HT1080 (cell line): ENCODE measurements around the gene TNK1. TPM values are rescaled to one million over a fixed set of nuclear protein-coding genes. Genes with fewer than 3 reads are reported as not detected.
A peak's percentile ranks its signal among the peaks of the same experiment; 100 is the strongest.

Source experiments
- DNase-seq: peaks from one replicate; pipeline ENCODE4 v3.0.0-alpha.2; 2015; ENCODE audit warnings: low read depth
- total RNA-seq: library from RNA; depleted of rRNA; stranded (reverse); fragments of >200 nt; shearing (Covaris generic); gene quantifications from 2 replicates; pipeline ENCODE4 v1.2.3, GENCODE V29; 2014; rRNA removed

The TNK1 gene
- total RNA-seq, 1 experiment from 2014 or later: 0.24 TPM

DNA sequence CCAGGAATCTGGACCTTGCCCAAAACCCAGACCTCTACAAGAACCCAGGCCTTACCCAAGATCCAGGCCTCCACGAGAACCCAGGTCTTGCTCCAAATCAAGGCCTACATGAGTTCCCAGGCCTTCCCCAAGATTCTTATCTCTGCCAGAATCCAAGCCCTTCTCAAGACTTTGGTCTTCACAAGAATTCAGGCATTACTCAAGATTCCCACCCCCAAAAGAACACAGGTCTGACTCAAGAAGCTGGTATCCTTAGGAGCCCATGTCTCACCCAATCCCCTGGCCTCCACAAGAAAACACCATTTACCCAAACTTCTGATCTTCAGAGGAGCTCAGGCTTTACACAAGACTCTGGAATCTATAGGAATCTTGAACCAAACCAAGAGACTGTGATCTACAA, 50.3 kb downstream of the TNK1 start:
- no peak for DNase-seq

DNA sequence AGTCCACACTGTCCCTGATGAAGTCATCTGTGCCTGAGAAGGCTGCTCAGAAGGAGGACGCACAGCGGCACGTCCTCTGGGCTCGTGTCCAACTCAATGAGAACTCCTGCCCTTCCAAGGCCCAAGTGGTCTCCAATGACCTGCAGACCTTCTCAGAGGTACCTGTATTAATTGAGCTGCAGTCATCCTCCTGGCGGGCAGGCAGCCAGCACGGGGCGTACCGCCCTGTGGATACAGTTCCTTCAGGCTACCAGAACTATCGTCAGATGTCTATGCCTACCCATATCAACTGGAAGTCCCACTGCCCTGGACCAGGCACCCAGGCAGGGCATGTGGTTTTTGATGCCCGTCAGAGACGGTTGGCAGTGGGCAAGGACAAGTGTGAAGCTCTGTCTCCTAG, 51.4 kb downstream of the TNK1 start:
- DNase-seq: no peak

DNA sequence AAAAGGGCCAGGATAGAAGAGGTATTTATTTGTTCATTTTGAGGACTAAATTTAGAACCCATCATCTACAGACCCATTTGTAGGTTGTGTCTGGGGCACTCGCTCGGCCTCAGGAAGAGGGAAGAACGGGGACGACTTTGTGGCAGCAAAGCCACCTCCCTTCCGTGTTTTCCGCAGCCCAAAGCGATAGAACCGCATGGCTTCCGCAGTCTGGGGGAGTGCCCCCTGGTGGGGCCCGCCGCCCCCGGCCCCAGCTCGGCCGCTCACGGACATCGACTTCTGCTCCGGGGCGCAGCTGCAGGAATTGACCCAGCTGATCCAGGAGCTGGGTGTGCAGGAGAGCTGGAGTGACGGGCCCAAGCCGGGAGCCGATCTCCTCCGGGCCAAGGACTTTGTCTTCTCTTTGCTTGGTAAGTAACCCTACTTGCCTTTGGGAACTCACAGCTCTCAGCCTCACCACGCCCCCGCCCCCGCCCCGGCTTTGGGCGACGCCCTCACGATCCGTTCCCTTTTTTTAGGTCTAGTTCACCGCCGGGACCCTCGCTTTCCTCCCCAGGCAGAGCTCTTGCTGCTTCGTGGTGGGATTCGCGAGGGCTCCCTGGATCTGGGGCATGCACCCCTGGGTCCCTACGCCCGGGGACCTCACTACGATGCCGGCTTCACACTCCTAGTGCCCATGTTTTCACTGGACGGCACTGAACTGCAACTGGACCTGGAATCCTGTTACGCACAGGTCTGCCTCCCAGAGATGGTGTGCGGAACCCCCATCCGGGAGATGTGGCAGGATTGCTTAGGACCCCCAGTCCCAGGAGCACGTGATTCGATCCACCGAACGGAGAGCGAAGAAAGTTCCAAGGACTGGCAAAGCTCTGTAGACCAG, 55.0 kb downstream of the TNK1 start:
- DNase-seq: no peak

DNA sequence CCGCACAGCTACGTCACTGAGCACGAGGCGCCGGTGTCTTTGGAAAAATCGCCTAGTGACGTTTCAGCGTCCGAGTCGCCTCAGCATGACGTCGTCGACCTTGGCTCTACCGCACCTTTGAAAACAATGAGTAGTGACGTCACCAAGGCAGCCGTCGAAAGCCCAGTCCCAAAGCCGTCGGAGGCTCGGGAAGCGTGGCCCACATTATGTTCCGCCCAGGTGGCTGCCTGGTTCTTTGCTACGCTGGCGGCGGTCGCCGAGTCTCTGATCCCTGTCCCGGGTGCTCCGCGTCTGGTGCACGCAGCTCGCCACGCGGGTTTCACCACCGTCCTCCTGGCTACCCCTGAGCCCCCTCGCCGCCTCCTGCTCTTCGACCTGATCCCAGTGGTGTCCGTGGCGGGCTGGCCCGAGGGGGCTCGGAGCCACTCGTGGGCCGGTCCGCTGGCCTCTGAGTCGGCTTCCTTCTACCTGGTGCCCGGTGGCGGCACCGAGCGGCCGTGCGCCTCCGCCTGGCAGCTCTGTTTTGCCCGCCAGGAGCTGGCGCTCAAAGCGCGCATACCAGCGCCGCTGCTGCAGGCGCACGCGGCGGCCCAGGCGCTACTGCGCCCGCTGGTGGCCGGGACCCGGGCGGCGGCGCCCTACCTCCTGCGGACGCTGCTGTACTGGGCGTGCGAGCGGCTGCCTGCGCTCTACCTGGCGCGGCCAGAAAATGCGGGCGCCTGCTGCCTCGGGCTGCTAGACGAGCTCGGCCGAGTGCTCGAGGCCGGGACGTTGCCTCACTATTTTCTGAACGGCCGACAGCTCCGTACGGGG, 55.9 kb downstream of the TNK1 start:
- peak; percentile 68 for DNase-seq

DNA sequence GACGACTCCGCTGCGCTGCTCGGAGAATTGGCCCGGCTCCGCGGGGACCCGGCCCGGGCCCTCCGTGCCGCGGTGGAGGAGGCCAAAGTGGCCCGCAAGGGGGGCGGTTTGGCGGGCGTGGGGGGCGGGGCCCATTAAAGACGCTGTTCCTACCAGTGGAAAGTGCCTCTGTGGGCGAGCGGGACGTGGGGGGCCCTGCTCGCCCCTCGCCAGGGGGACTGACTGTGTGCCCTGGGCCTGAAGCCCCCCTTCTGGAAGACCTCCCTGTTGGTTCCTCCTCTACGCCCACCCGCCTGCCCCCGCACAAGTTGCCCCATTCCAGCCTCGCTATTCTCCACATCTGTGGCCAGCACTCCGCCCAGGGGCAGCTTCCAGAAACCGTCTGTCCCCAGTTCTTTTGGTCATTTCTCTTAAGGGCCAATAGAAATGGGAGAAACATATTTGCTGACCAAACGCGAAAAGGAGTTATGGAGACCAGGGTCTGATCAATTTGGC, 56.5 kb downstream of the TNK1 start:
- no peak for DNase-seq

DNA sequence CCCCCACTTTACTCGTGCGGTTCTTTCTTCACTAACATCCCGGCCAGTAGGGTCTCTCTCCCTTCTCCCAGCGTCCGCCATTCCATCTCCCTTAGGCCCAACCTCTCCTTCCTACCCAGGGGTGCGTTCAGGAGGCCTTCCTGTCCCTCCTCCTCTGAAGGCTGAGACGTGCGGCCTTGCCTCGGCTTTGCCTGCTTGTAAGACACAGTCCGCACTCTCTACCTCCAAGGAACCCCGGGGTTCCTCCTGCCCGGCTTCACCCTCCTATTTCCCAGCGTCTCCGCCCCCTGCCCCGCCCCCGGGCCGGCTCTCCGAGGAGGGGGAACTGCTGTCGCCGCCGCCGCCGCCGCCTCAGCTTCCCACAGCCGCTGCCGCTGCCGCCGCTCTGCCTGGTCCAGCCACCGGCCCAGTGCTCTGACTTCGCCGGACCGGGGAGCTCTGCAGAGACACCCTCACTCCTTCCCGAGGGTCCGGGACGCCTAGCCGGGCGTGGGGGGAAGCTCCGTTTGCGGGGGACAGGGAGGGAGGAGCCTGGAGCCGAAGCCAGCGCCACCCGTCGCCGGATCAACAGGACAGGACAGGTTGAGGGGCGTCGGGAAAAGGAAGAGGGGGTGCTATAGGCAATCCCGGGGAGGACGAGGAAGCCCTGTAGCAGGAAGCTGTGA, 57.2 kb downstream of the TNK1 start:
- DNase-seq: no peak

DNA sequence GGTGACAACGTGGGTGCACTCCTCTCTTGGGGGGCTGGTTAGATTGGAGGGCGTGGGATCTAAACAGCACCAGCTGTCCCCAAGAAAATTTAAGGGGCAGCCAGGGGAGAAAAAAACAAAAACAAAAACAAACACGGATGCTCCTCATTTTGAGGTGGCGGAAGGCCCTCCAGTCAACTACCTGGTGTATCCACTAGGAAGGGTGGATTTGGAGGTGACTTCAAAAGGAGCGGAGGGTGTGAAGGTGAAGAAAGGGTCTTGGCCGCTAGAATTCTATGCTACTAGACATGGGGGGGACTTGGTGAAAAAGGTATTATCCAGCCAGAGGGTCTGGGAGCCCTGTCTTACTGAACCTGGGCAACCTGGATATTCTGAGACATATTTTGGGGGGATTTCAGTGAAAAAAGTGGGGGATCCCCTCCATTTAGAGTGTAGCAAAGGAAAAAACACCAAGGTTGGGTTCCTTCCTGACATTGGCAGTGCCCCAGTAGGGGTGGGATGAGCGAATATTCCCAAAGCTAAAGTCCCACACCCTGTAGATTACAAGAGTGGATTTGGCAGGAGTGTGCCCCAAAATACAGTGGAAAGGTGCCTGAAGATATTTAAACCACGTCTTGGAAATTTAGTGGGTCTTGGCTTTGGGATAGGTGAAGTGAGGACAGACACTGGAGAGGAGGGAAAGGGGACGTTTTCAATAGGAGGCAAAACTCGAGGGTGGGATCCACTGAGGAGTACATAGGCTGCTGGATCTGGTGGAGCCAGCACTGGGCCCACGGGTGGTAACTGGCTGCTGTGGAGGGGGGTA, 58.0 kb downstream of the TNK1 start:
- no peak for DNase-seq

Other genes with a start within 250 kb of the TNK1 start
- 2.8 and 4.0 TPM in 2 replicates for gene ASGR1, start 201.7 kb upstream of the TNK1 start, total RNA-seq
- 11.3 and 14.2 TPM in 2 replicates for gene DLG4, start 161.3 kb upstream of the TNK1 start, total RNA-seq
- 317 and 327 TPM in 2 replicates for gene ACADVL, start 161.2 kb upstream of the TNK1 start, total RNA-seq
- gene DVL2, start 146.6 kb upstream of the TNK1 start, total RNA-seq: 45.2 and 57.0 TPM in 2 replicates
- 94.0 and 115 TPM in 2 replicates for gene PHF23, start 141.6 kb upstream of the TNK1 start, total RNA-seq
- 191 and 331 TPM in 2 replicates for gene GABARAP, start 138.6 kb upstream of the TNK1 start, total RNA-seq
- 43.6 and 79.9 TPM in 2 replicates for gene CTDNEP1, start 129.4 kb upstream of the TNK1 start, total RNA-seq
- 68.1 and 78.2 TPM in 2 replicates for gene ELP5, start 128.9 kb upstream of the TNK1 start, total RNA-seq
- not detected in 2 replicates for gene CLDN7, start 118.6 kb upstream of the TNK1 start, total RNA-seq
- gene SLC2A4, start 99.4 kb upstream of the TNK1 start, total RNA-seq: 0.03 TPM in 1 of 2 replicates, not detected in the other
- gene YBX2, start 86.5 kb upstream of the TNK1 start, total RNA-seq: not detected in 2 replicates
- 1,448 and 1,578 TPM in 2 replicates for gene EIF5A, start 73.5 kb upstream of the TNK1 start, total RNA-seq
- gene GPS2, start 65.7 kb upstream of the TNK1 start, total RNA-seq: 125 and 135 TPM in 2 replicates
- gene NEURL4, start 51.8 kb upstream of the TNK1 start, total RNA-seq: 20.7 TPM in 2 replicates
- 0.90 and 2.2 TPM in 2 replicates for gene ACAP1, start 44.6 kb upstream of the TNK1 start, total RNA-seq
- 4.7 and 5.8 TPM in 2 replicates for gene KCTD11, start 28.9 kb upstream of the TNK1 start, total RNA-seq
- gene TMEM95, start 25.9 kb upstream of the TNK1 start, total RNA-seq: not detected in 2 replicates
- gene PLSCR3, start 13.4 kb downstream of the TNK1 start, total RNA-seq: 31.7 and 36.7 TPM in 2 replicates
- gene TMEM256, start 23.0 kb downstream of the TNK1 start, total RNA-seq: 54.1 and 72.6 TPM in 2 replicates
- 6.1 and 7.4 TPM in 2 replicates for gene NLGN2, start 26.8 kb downstream of the TNK1 start, total RNA-seq
- gene SPEM1, start 39.2 kb downstream of the TNK1 start, total RNA-seq: not detected in 2 replicates
- gene SPEM2, start 44.5 kb downstream of the TNK1 start, total RNA-seq: not detected in 2 replicates
- gene SPEM3, start 47.8 kb downstream of the TNK1 start, total RNA-seq: not detected in 2 replicates
- gene TMEM102, start 54.3 kb downstream of the TNK1 start, total RNA-seq: 0.23 and 0.43 TPM in 2 replicates
- gene FGF11, start 58.4 kb downstream of the TNK1 start, total RNA-seq: 0.23 and 0.37 TPM in 2 replicates
- 6.0 and 7.9 TPM in 2 replicates for gene CHRNB1, start 64.0 kb downstream of the TNK1 start, total RNA-seq
- gene ZBTB4, start 98.5 kb downstream of the TNK1 start, total RNA-seq: 13.1 and 18.1 TPM in 2 replicates
- gene SLC35G6, start 100.4 kb downstream of the TNK1 start, total RNA-seq: not detected in 2 replicates
- 43.4 and 44.6 TPM in 2 replicates for gene POLR2A, start 103.3 kb downstream of the TNK1 start, total RNA-seq
- gene TNFSF12, start 168.0 kb downstream of the TNK1 start, total RNA-seq: 3.2 and 5.6 TPM in 2 replicates
- gene TNFSF13, start 177.7 kb downstream of the TNK1 start, total RNA-seq: 0.37 and 0.63 TPM in 2 replicates
- gene SENP3, start 180.8 kb downstream of the TNK1 start, total RNA-seq: 138 and 141 TPM in 2 replicates
- gene CD68, start 198.5 kb downstream of the TNK1 start, total RNA-seq: 55.2 and 75.8 TPM in 2 replicates
- 148 and 177 TPM in 2 replicates for gene MPDU1, start 202.8 kb downstream of the TNK1 start, total RNA-seq
- 0.31 and 1.8 TPM in 2 replicates for gene SOX15, start 209.0 kb downstream of the TNK1 start, total RNA-seq
- 54.4 and 60.7 TPM in 2 replicates for gene FXR2, start 233.8 kb downstream of the TNK1 start, total RNA-seq
- gene SAT2, start 246.7 kb downstream of the TNK1 start, total RNA-seq: 18.6 and 20.8 TPM in 2 replicates
- not detected in 2 replicates for gene SHBG, start 249.0 kb downstream of the TNK1 start, total RNA-seq